IMR-90 (cell line): ENCODE data around the gene VEGFA. TPM values are rescaled to one million over a fixed set of nuclear protein-coding genes. Genes with fewer than 3 reads are reported as not detected.

Experiments used
- ATAC-seq: fragments of 200-7000 bp; cut with Tn5 transposase; 2 replicates; pipeline ENCODE4 v1.9.1; 2020; ENCODE audit warnings: low read depth, mild to moderate bottlenecking, moderate library complexity
- BruUV-seq: library from RNA; stranded (reverse); fragments of 400-500 nt; replicated peaks from 2 replicates; lab custom pipeline; 2021; lab: Mats Ljungman, UMichigan
- CTCF ChIA-PET: fragments of 300-600 bp; formaldehyde crosslinking; extraction: SDS; loops from one replicate; lab custom pipeline; 2021; ENCODE audit warnings: antibody characterized with exemption; lab: Yijun Ruan, JAX
- POLR2A ChIA-PET: fragments of 300-600 bp; sonication (Branson Sonifier 250); formaldehyde crosslinking; loops from one replicate; lab custom pipeline; 2022; ENCODE audit warnings: antibody characterized with exemption; ENCODE audit not compliant: unreplicated experiment; lab: Charles Lee
- DNase-seq: peaks from one replicate; pipeline ENCODE4 v3.0.0; 2013
- H2AFZ ChIP-seq: replicated peaks from 2 replicates; pipeline ENCODE3; 2013; ENCODE audit warnings: low read length, mild to moderate bottlenecking; ENCODE audit not compliant: poor library complexity
- H2AK5ac ChIP-seq: 2 replicates; pipeline ENCODE4 v1.6.1; 2013; ENCODE audit warnings: low read depth, low read length, inconsistent platforms
- H2AK9ac ChIP-seq: replicated peaks from 2 replicates; pipeline ENCODE3; 2013; ENCODE audit warnings: mild to moderate bottlenecking, low read depth, low read length, moderate library complexity; ENCODE audit not compliant: poor library complexity
- H2BK120ac ChIP-seq: 2 replicates; pipeline ENCODE4 v1.6.1; 2013; ENCODE audit warnings: low read depth, low read length, inconsistent platforms
- H2BK15ac ChIP-seq: 3 replicates; pipeline ENCODE4 v1.6.1; 2013; ENCODE audit warnings: low read depth, low read length, inconsistent platforms
- H2BK20ac ChIP-seq: 2 replicates; pipeline ENCODE4 v1.6.1; 2013; ENCODE audit warnings: low read depth, mild to moderate bottlenecking, inconsistent platforms, low read length, moderate library complexity
- H2BK5ac ChIP-seq: 2 replicates; pipeline ENCODE4 v1.6.1; 2013; ENCODE audit warnings: mild to moderate bottlenecking, low read depth, low read length, inconsistent platforms; ENCODE audit not compliant: poor library complexity, severe bottlenecking
- H3K14ac ChIP-seq: replicated peaks from 2 replicates; pipeline ENCODE4 v1.6.1; 2013; ENCODE audit warnings: low read depth, low read length, inconsistent platforms
- H3K18ac ChIP-seq: 2 replicates; pipeline ENCODE4 v1.6.1; 2013; ENCODE audit warnings: low read depth, low read length, control low read depth
- H3K23ac ChIP-seq: 2 replicates; pipeline ENCODE4 v1.6.1; 2013; ENCODE audit warnings: low read depth, low read length, inconsistent platforms
- H3K27ac ChIP-seq: 2 replicates; pipeline ENCODE4 v1.5.1; 2013; ENCODE audit warnings: mild to moderate bottlenecking, control low read depth, low read length; ENCODE audit not compliant: insufficient read depth
- H3K27me3 ChIP-seq: 2 replicates; pipeline ENCODE4 v1.6.1; 2013; ENCODE audit warnings: low read length; ENCODE audit not compliant: control insufficient read depth, insufficient read depth
- H3K36me3 ChIP-seq: 2 replicates; pipeline ENCODE4 v1.6.1; 2013; ENCODE audit warnings: low read length, mixed read lengths; ENCODE audit not compliant: control insufficient read depth, insufficient read depth
- H3K4ac ChIP-seq: 2 replicates; pipeline ENCODE4 v1.6.1; 2013; ENCODE audit warnings: low read depth, low read length, inconsistent platforms
- H3K4me1 ChIP-seq: 2 replicates; pipeline ENCODE4 v1.6.1; 2013; ENCODE audit warnings: low read length, mixed read lengths; ENCODE audit not compliant: control insufficient read depth, insufficient read depth
- H3K4me2 ChIP-seq: 2 replicates; pipeline ENCODE4 v1.6.1; 2013; ENCODE audit warnings: low read depth, mild to moderate bottlenecking, control low read depth, low read length, moderate library complexity
- H3K4me3 ChIP-seq: 2 replicates; pipeline ENCODE4 v1.5.1; 2013; ENCODE audit warnings: low read depth, mild to moderate bottlenecking, control low read depth, low read length, moderate library complexity; ENCODE audit not compliant: insufficient read depth
- H3K56ac ChIP-seq: 2 replicates; pipeline ENCODE4 v1.6.1; 2013; ENCODE audit warnings: low read length, inconsistent platforms; ENCODE audit not compliant: insufficient read depth; ENCODE audit errors: extremely low read depth
- H3K79me1 ChIP-seq, 2 experiments: 2 replicates each; pipeline ENCODE4 v1.6.1; 2013; ENCODE audit warnings: low read length in 2 of 2, inconsistent platforms in 1 of 2, low read depth in 1 of 2
- H3K9ac ChIP-seq: 2 replicates; pipeline ENCODE4 v1.6.1; 2013; ENCODE audit warnings: low read depth, low read length, control low read depth
- H3K9me1 ChIP-seq: 2 replicates; pipeline ENCODE4 v1.6.1; 2013; ENCODE audit warnings: low read length, inconsistent platforms; ENCODE audit not compliant: insufficient read depth
- H3K9me3 ChIP-seq: 2 replicates; pipeline ENCODE4 v1.6.1; 2013; ENCODE audit warnings: low read length; ENCODE audit not compliant: control insufficient read depth, insufficient read depth
- H4K20me1 ChIP-seq: 2 replicates; pipeline ENCODE4 v1.6.1; 2013; ENCODE audit warnings: low read length, inconsistent platforms; ENCODE audit not compliant: insufficient read depth
- H4K5ac ChIP-seq: 2 replicates; pipeline ENCODE4 v1.6.1; 2013; ENCODE audit warnings: mild to moderate bottlenecking, low read depth, low read length, control low read depth
- H4K8ac ChIP-seq, 2 experiments: 2 replicates each; pipeline ENCODE4 v1.6.1; 2013; ENCODE audit warnings: low read depth in 2 of 2, low read length in 2 of 2, control low read depth in 1 of 2, inconsistent platforms in 1 of 2
- H4K91ac ChIP-seq: 2 replicates; pipeline ENCODE4 v1.6.1; 2013; ENCODE audit warnings: low read depth, low read length, inconsistent platforms; ENCODE audit not compliant: insufficient read depth
- BHLHE40 ChIP-seq: fragments of 150-350 bp; IDR thresholded peaks from 2 replicates; pipeline ENCODE4 v1.6.1; 2016; ENCODE audit warnings: mild to moderate bottlenecking, low read depth, low read length
- ELK1 ChIP-seq: fragments of 150-350 bp; IDR thresholded peaks from 2 replicates; pipeline ENCODE4 v1.6.1; 2016; ENCODE audit warnings: low read depth, mild to moderate bottlenecking, low read length, moderate library complexity, borderline replicate concordance
- FOS ChIP-seq: fragments of 150-350 bp; IDR thresholded peaks from 2 replicates; pipeline ENCODE4 v1.6.1; 2016; ENCODE audit warnings: low read depth, low read length
- MAZ ChIP-seq: IDR thresholded peaks from 2 replicates; pipeline ENCODE4 v1.6.1; 2012; ENCODE audit warnings: low read depth, mild to moderate bottlenecking, low read length, improper control_type of control experiment, moderate library complexity, borderline replicate concordance
- POLR2A ChIP-seq: IDR thresholded peaks from 2 replicates; pipeline ENCODE4 v1.6.1; 2012; ENCODE audit warnings: mild to moderate bottlenecking, low read depth, low read length
- RAD21 ChIP-seq: IDR thresholded peaks from 2 replicates; pipeline ENCODE4 v1.6.1; 2012; ENCODE audit warnings: low read length, improper control_type of control experiment
- RCOR1 ChIP-seq: IDR thresholded peaks from 2 replicates; pipeline ENCODE4 v1.6.1; 2012; ENCODE audit warnings: mild to moderate bottlenecking, low read length, improper control_type of control experiment; ENCODE audit not compliant: insufficient replicate concordance
- RFX5 ChIP-seq: IDR thresholded peaks from 2 replicates; pipeline ENCODE4 v1.8.0; 2012; ENCODE audit warnings: low read depth, mild to moderate bottlenecking, low read length, moderate library complexity
- WGBS, 2 experiments: methylation state at CpG; one replicate each; pipeline versions ENCODE4 v1.1.5 to v1.1.7; 2013; ENCODE audit warnings: missing lambda C conversion rate in 2 of 2; ENCODE audit not compliant: insufficient read length in 1 of 2; ENCODE audit errors: extremely low coverage in 2 of 2; 5-methylcytosine and 5-hydroxymethylcytosine counted together
- dilution Hi-C: fragments of 300-500 bp; cut with HindIII; formaldehyde crosslinking; loops from one replicate; pipeline ENCODE4 v1.14.3; 2018; ENCODE audit warnings: low sequenced_read_pairs; ENCODE audit not compliant: unreplicated experiment
- in situ Hi-C: fragments of 300-500 bp; cut with MboI; formaldehyde crosslinking; loops from 3 replicates; pipeline ENCODE4 v1.14.3; 2019; ENCODE audit warnings: low sequenced_read_pairs, inconsistent platforms, mixed read lengths
- intact Hi-C: fragments of 100-400 bp; cut with micrococcal nuclease; formaldehyde crosslinking; loops from 2 replicates; pipeline ENCODE4 v1.10.0; 2022
- polyA plus RNA-seq, 3 experiments: library from polyadenylated mRNA; depleted of rRNA; stranded (reverse); fragments of >200 nt; gene quantifications; 2 replicates each; pipeline ENCODE4 v1.2.3, GENCODE V29; 2012; ENCODE audit warnings: low replicate concordance in 1 of 3
- total RNA-seq: library from RNA; depleted of rRNA; stranded (reverse); fragments of >200 nt; gene quantifications from 2 replicates; pipeline ENCODE4 v1.2.3, GENCODE V29; 2012

VEGFA gene
- total and polyA plus RNA-seq, 2 of the 4 experiments (the other 2 are of a cell fraction) = 190 to 234 TPM

- no peak overlapping the region for H3K4ac ChIP-seq
- H3K14ac ChIP-seq = no peak overlapping the region
- ATAC-seq (no peak), DNase-seq (no peak)
- no peak overlapping the region for H2AK9ac ChIP-seq
- H3K4me1 ChIP-seq = peaks cover 17% of the 10 kb centered on the region
- H4K20me1 ChIP-seq = no peaks in the 10 kb centered on the region
- no peak overlapping the region for H2BK120ac ChIP-seq
- H3K4me3 ChIP-seq = no peak overlapping the region
- ChIA-PET CTCF (interaction anchor here (0.8 kb wide), 1 partner anchor 13 kb away, joined by 3 read pairs; no protein-coding TSS in a partner anchor), POLR2A (no interaction called here)
- H2BK5ac ChIP-seq = no peak overlapping the region
- intact Hi-C loops (loop anchor here (5.0 kb wide), 1 partner anchor 198 kb away; no protein-coding TSS in a partner anchor), in situ Hi-C loops (no loop called here), dilution Hi-C loops (no loop called here)
- peaks cover 4% of the 10 kb centered on the region for H3K9me1 ChIP-seq
- no peak overlapping the region for H2AFZ ChIP-seq
- H3K4me2 ChIP-seq = no peak overlapping the region
- H4K8ac ChIP-seq = no peak overlapping the region
- no peak overlapping the region for H3K9ac ChIP-seq
- no peaks in the 10 kb centered on the region for H3K36me3 ChIP-seq
- H4K91ac ChIP-seq = no peak overlapping the region
- no peaks in the 10 kb centered on the region for H3K79me1 ChIP-seq
- BruUV-seq = no TSS peak
- no peaks in the 10 kb centered on the region for H3K9me3 ChIP-seq
- H2BK20ac ChIP-seq = no peak overlapping the region
- no peak overlapping the region for H2BK15ac ChIP-seq
- 63% methylated on average over 1 of the region's 9 CpGs; no CpG with 5 or more reads in 1 of the 2 experiments for WGBS, 2 experiments
- H2AK5ac ChIP-seq = no peak overlapping the region
- H3K18ac ChIP-seq = no peak overlapping the region
- H3K27me3 ChIP-seq = no peaks in the 10 kb centered on the region
- no peak overlapping the region for H3K27ac ChIP-seq
- H3K23ac ChIP-seq = no peak overlapping the region
- no peak overlapping the region for H4K5ac ChIP-seq
- no peak overlapping the region for H3K56ac ChIP-seq
- TF ChIP-seq RCOR1 (no peak), RAD21 (no peak), FOS (no peak), POLR2A (no peak), ELK1 (no peak), BHLHE40 (no peak), RFX5 (no peak), MAZ (no peak)
These were observed 23.8 kb downstream of the VEGFA start for GRCh38 chr6:43793875-43794242.
